ENCODE results near the gene CELF4. TPM values are rescaled to one million over a fixed set of nuclear protein-coding genes. Genes with fewer than 3 reads are reported as not detected.

Gene CELF4
- total and polyA plus RNA-seq, 2 of the 4 experiments (the other 2 are of a cell fraction): not detected

DNA sequence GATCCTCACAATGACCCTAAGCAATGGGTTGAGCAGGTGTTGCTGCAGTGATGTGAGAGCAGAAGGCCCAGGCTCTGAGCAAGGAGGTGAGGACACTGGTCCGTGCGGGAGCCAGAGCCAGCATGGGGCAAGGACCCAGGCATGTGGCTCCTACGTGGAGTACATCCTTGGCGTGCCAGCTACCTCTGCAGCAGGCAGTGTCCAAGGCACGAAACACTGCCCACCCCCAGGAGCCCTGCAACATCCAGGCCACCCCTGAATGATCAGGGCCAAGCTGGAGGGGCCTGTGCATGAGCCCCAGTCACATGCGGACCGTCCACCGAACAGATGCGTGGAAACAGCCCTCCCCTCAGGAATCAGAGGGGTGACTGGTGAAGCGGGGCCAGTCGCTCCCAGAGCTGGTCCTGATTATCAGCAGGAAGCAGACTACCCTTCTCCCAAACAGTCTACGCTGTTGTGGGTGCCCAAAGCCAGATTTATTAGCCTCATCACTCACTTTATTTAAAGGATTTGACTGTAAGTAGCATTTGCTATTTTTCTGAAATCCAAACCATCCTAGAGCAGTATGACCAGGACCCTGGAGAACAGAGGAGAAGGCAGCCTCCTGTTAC, 16.8 kb downstream of the CELF4 start:
- Histone ChIP-seq H4K20me1 (ENCODE audit: insufficient read depth, low read length) (no peaks in the 10 kb centered on the region), H2AK9ac (replicated peaks; ENCODE audit: low read depth, low read length, poor library complexity) (no peak overlapping the region), H4K91ac (ENCODE audit: insufficient read depth, low read depth, low read length) (no peak overlapping the region), H4K8ac (ENCODE audit: low read depth in 2 of 2, low read length in 2 of 2) (no peak overlapping the region), H2BK5ac (ENCODE audit: low read depth, low read length, poor library complexity, severe bottlenecking) (no peak overlapping the region), H3K4ac (ENCODE audit: low read depth, low read length) (no peak overlapping the region), H3K79me1 (ENCODE audit: low read depth in 1 of 2, low read length in 2 of 2) (no peaks in the 10 kb centered on the region), H3K4me3 (ENCODE audit: insufficient read depth, low read depth, low read length) (no peak overlapping the region), H4K5ac (ENCODE audit: low read depth, low read length) (no peak overlapping the region), H2BK20ac (ENCODE audit: low read depth, low read length) (no peak overlapping the region), H3K9me3 (ENCODE audit: control insufficient read depth, insufficient read depth, low read length) (no peaks in the 10 kb centered on the region), H2AK5ac (ENCODE audit: low read depth, low read length) (no peak overlapping the region), H3K9me1 (ENCODE audit: insufficient read depth, low read length) (no peaks in the 10 kb centered on the region), H2BK120ac (ENCODE audit: low read depth, low read length) (no peak overlapping the region), H3K4me2 (ENCODE audit: low read depth, low read length) (no peak overlapping the region), H3K56ac (ENCODE audit: extremely low read depth, insufficient read depth, low read length) (no peak overlapping the region), H3K18ac (ENCODE audit: low read depth, low read length) (no peak overlapping the region), H3K23ac (ENCODE audit: low read depth, low read length) (no peak overlapping the region), H2BK15ac (ENCODE audit: low read depth, low read length) (no peak overlapping the region), H3K27ac (ENCODE audit: insufficient read depth, low read length) (no peak overlapping the region), H3K36me3 (ENCODE audit: control insufficient read depth, insufficient read depth, low read length) (no peaks in the 10 kb centered on the region), H3K27me3 (ENCODE audit: control insufficient read depth, insufficient read depth, low read length) (no peaks in the 10 kb centered on the region; the same call in 1 of the 2 replicates), H3K4me1 (ENCODE audit: control insufficient read depth, insufficient read depth, low read length) (no peaks in the 10 kb centered on the region), H3K9ac (ENCODE audit: low read depth, low read length) (no peak overlapping the region), H2AFZ (replicated peaks; ENCODE audit: low read length, poor library complexity) (no peak overlapping the region), H3K14ac (replicated peaks; ENCODE audit: low read depth, low read length) (no peak overlapping the region)
- in situ Hi-C loops (cut with MboI; ENCODE audit: low sequenced_read_pairs) (no loop called here), intact Hi-C loops (cut with micrococcal nuclease) (no loop called here), dilution Hi-C loops (cut with HindIII; ENCODE audit: low sequenced_read_pairs, unreplicated experiment) (no loop called here)
- POLR2A ChIA-PET (ENCODE audit: unreplicated experiment): no interaction called here
- DNase-seq (no peak), ATAC-seq (ENCODE audit: low read depth) (no peak)
- CTCF ChIA-PET: no interaction called here
- TF ChIP-seq ELK1 (IDR thresholded peaks at IDR 0.05; ENCODE audit: borderline replicate concordance, low read depth, low read length): no peak
- 42% methylated on average over 2 of the region's 12 CpGs; no CpG with 5 or more reads in 1 of the 2 experiments for WGBS, 2 experiments (ENCODE audit: extremely low coverage in 2 of 2, insufficient read length in 1 of 2)
- no TSS peak for BruUV-seq (replicated peaks)
